Fibroblast of skin of scalp (primary cell): Measurements from ENCODE around the gene ZNF480. TPM values are rescaled to one million over a fixed set of nuclear protein-coding genes. Genes with fewer than 3 reads are reported as not detected.
"Not testable (repeated sequence)": the region's sequence is repeated elsewhere in the genome, so short reads cannot be mapped to it uniquely, and the experiment has no call there.

Experiments
- DNase-seq: peaks from one replicate; pipeline ENCODE4 v3.0.0-alpha.2; 2013
- polyA plus RNA-seq, 2 experiments: library from polyadenylated mRNA; unstranded; fragments of 120-200 nt; gene quantifications; one replicate each; pipeline ENCODE4 v1.2.1, GENCODE V29; 2013; ENCODE audit not compliant: insufficient read length in 2 of 2

The ZNF480 gene
- polyA plus RNA-seq (2013, experiment 1 of 2; ENCODE audit: insufficient read length) = 8.5 TPM
- polyA plus RNA-seq (2013, experiment 2 of 2; ENCODE audit: insufficient read length) = 11.4 TPM

GRCh38 chr19:52296773-52297600 lies at the start of gene ZNF480:
Gene ZNF480 (plus strand): TSS chr19:52297169. CDS start chr19:52300413, 3,244 bp downstream.
- DNase-seq = peak; percentile 82

- DNase-seq = peak; percentile 41
Measured at GRCh38 chr19:52248241-52248640, 48.7 kb upstream of the ZNF480 start.

DNA sequence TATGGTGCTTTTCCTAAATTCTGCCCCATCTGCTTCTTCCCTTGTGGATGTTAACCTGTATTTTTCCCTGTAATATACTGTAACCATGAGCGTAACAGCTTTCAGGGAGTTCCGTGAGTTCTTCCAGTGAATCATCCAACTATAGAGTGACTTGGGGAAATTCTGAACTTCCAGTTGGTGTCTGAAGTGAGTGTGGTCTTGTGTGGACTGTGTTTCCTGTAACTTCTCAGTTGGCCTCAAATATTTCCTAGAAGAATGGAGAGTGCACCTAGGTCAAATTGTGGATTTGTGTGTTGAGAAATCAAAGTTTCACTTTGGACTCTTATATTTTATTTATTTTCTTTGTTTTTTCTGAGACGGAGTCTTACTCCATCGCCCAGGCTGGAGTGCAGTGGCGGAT lies 38.5 kb upstream of the ZNF480 start:
- DNase-seq = no peak

GRCh38 chr19:52265556-52265955 lies 31.4 kb upstream of the ZNF480 start:
- DNase-seq = not testable (repeated sequence)

GRCh38 chr19:52269338-52270261 lies 27.4 kb upstream of the ZNF480 start, which contains the start of gene ZNF766:
Gene ZNF766 (plus strand): TSS chr19:52269587. CDS start chr19:52269614, 27 bp downstream.
- DNase-seq = peak; percentile 95

DNA sequence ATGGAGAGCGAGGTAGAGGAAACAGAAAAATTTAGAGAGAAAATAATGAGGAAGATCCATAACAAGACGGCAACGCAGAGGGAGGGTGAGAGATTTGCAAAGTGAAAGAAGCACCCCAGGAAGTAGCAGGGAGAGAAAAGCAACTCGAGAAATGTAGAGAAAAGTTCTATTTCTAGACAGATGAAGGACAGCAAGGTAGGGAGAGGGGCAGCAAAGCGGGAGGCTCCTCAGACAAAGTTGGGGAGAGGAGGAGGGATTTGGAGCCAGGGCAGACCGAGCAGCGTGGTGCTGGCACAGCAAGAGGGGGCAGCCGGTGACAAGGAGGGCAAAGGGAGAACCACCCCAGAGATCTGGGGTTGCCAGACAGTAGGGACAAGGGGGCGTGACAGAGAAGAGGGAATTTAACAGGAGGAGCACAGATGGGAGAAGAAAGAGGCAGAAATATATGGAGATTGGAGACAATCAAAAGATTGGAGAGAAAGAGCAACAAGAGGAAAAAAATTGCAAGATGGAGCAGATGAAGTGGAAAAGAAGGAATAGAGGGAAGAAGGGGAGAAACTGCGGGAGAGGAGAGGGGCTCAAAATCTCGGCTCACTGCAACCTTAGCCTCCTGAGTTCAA lies 26.6 kb upstream of the ZNF480 start:
- DNase-seq = peak; percentile 7

- DNase-seq = no peak
Measured at GRCh38 chr19:52273301-52273700, 23.7 kb upstream of the ZNF480 start.

- DNase-seq = no peak
Measured at GRCh38 chr19:52274191-52274590, 22.8 kb upstream of the ZNF480 start.

DNA sequence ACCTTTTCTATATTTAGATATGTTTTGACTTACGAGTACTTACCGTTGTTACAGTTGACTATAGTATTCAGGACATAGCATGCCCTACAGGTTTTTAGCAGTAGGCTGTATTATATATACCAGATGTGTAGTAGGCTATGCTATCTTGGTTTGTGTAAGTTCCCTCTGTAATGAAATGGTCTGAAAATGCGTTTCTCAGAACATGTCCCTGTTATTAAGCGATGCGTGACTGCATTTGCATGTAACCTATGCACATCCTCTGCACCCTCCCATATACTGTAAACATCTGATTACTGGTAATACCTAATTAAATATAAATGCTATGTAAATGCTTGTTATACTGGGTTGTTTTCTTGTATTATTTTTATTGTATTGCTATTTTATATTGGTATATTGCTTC lies 21.0 kb upstream of the ZNF480 start:
- no peak for DNase-seq

DNA sequence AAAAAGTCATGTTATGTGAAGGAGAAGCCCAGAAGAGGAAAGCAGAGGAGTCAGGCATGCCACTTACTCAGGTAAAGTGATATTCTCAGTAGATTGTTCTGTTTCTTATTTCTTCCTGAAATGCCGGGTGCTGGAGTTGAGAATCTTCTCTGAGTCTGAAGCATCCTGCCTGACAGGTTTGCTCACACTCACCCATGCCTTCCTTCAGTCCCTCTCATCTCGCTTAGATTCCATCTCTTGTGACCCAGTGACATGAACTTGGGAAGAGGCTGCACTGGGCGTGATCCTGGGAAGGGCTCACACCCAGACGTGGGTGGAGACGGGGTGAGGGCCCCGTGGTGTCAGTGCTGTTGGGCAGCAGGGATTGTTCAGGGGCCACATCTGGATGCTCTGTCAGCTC lies 19.5 kb upstream of the ZNF480 start:
- no peak for DNase-seq

DNA sequence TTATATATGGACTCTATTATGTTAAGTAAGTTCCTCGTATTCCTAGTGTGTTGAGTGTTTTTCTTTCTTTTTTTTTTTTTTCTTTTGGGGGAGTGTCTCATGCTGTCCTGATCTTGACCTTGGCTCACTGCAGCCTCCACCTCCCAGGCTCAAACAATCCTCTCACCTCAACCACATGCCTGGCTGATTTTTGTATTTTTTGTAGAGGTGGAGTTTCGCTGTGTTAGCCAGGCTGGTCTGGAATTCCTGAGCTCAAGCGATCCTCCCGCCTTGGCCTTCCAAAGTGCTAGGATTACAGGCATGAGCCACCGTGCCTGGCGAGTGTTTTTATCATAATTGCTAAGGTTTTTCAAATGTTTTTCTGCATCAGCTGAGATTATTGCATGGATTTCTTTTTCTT lies 10.7 kb upstream of the ZNF480 start:
- no peak for DNase-seq

- DNase-seq = no peak
Measured at GRCh38 chr19:52291781-52292180, 5.2 kb upstream of the ZNF480 start.

DNA sequence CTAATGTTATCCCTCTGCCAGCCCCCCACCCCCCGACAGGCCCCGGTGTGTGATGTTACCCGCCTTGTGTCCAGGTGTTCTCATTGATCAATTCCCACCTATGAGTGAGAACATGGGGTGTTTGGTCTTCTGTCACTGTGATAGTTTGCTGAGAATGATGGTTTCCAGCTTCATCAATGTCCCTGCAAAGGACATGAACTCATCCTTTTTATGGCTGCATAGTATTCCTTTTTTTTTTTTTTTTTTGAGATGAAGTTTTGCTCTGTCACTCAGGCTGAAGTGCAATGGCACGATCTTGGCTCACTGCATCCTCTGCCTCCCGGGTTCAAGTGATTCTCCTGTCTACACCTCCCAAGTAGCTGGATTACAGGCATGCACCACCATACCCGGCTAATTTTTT lies 4.0 kb upstream of the ZNF480 start:
- DNase-seq = not testable (repeated sequence)

- DNase-seq = no peak
Measured at GRCh38 chr19:52296400-52296772, 583 bp upstream of the ZNF480 start.

- no peak for DNase-seq
Measured at GRCh38 chr19:52297601-52298364, 814 bp downstream of the ZNF480 start.

- DNase-seq = peak; percentile 31
Measured at GRCh38 chr19:52307275-52307674, 10.3 kb downstream of the ZNF480 start.

DNA sequence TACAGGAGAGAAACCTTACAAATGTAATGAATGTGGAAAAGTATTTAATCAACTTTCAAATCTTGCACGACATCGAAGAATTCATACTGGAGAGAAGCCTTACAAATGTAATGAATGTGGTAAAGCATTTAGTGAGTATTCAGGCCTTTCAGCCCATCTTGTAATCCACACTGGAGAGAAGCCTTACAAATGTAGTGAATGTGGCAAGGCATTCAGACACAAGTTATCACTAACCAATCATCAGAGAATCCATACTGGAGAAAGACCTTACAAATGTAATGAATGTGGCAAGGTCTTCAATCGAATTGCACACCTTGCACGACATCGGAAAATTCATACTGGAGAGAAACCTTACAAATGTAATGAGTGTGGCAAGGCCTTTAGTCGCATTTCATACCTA lies 25.5 kb downstream of the ZNF480 start:
- DNase-seq = no peak

DNA sequence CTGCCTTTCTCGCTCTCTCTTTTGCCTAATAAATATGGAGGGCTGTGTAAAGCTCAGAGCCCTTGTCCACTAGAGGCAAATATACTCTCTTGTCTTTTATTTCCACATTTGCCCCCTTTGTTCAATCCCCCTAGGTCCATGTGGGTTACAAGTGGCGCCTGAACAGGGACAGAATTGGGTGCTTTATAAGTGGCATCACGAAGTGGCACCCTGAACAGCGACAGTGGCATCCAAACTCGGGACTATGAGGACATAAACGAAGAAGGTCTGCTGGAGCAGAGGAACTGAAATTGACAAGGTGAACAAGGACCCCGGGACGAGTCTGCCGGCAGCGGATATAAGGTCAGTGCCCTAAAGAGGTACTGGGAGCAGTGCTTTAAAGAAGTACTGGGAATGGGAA lies 34.8 kb downstream of the ZNF480 start:
- DNase-seq = peak; percentile 3

DNA sequence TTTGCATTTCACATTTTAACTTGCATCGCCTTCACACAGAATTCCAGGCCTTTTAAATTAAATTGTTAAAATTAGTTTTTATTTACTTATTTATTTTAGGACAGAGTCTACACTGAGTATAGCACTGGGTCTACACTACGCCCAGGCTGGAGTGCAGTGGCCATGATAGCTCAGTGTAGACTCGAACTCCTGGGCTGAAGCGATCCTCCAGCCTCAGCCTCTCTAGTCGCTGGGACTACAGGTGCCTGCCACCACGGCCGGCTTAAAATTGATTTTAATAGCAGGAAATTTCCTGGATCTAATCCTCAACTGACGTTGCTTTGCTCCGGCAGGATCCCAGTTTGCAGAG lies 38.8 kb downstream of the ZNF480 start:
- no peak for DNase-seq

- DNase-seq = peak; percentile 87
Measured at GRCh38 chr19:52336117-52336790, 39.3 kb downstream of the ZNF480 start, which contains the start of gene ZNF610. Gene ZNF610 (plus strand): TSS chr19:52336243. CDS start chr19:52349173, 12,930 bp downstream.

- DNase-seq = peak; percentile 11
Measured at GRCh38 chr19:52336791-52337381, 39.9 kb downstream of the ZNF480 start.
